Activated CD8-positive, alpha-beta T cell treated with anti-CD3 and anti-CD28 coated beads for 36 hours (primary cell): ENCODE measurements around the gene PIK3R4. TPM values are rescaled to one million over a fixed set of nuclear protein-coding genes. Genes with fewer than 3 reads are reported as not detected.

ENCODE experiments used
- ATAC-seq: fragments of 200-7000 bp; cut with Tn5 transposase; one replicate; pipeline ENCODE4 v1.10.0; 2021; ENCODE audit warnings: mild to moderate bottlenecking, moderate library complexity
- CTCF ChIA-PET: fragments of 350-600 bp; sonication (Branson Sonifier 250); formaldehyde crosslinking; loops from one replicate; lab custom pipeline; 2021; ENCODE audit warnings: antibody characterized with exemption; lab: Charles Lee
- POLR2A ChIA-PET: fragments of 350-600 bp; sonication (Branson Sonifier 250); formaldehyde crosslinking; loops from one replicate; lab custom pipeline; 2021; ENCODE audit warnings: antibody characterized with exemption; lab: Charles Lee
- DNase-seq: peaks from one replicate; pipeline ENCODE4 v3.0.0-alpha.2; 2020
- H3K27ac Mint-ChIP-seq: one replicate; pipeline ENCODE4 v1.8.0; 2021; ENCODE audit warnings: mild to moderate bottlenecking, mixed read lengths
- H3K27me3 Mint-ChIP-seq: one replicate; pipeline ENCODE4 v1.8.0; 2021; ENCODE audit warnings: mixed read lengths
- H3K36me3 Mint-ChIP-seq: one replicate; pipeline ENCODE4 v1.8.0; 2021; ENCODE audit warnings: low read depth, mixed read lengths
- H3K4me1 Mint-ChIP-seq: one replicate; pipeline ENCODE4 v1.8.0; 2021; ENCODE audit warnings: low read depth, mixed read lengths
- H3K4me3 Mint-ChIP-seq: one replicate; pipeline ENCODE4 v1.8.0; 2021; ENCODE audit warnings: mild to moderate bottlenecking, moderate library complexity, mixed read lengths
- H3K9me3 Mint-ChIP-seq: one replicate; pipeline ENCODE4 v1.8.0; 2021; ENCODE audit warnings: mixed read lengths
- CTCF ChIP-seq: fragments of 200-600 bp; IDR thresholded peaks from one replicate; pipeline ENCODE4 v1.8.0; 2022; ENCODE audit warnings: antibody characterized with exemption, mild to moderate bottlenecking
- intact Hi-C: fragments of 100-400 bp; cut with micrococcal nuclease; formaldehyde crosslinking; loops from one replicate; pipeline ENCODE4 v1.10.0; 2022
- total RNA-seq, 2 experiments: library from RNA; stranded (reverse); gene quantifications; one replicate each; pipeline ENCODE4 v1.2.3, GENCODE V29; 2021

Gene PIK3R4
- total RNA-seq, 2 experiments from 2014 or later: 27.4 to 28.4 TPM

GRCh38 chr3:130711565-130712324 is 34.9 kb downstream of the PIK3R4 start:
- peaks cover 33% of the 10 kb centered on the region for H3K36me3 Mint-ChIP-seq
- ChIA-PET POLR2A (interaction anchor here (0.7 kb wide), 1 partner anchor 9 kb away, joined by 4 read pairs; no protein-coding TSS in a partner anchor), CTCF (interaction anchor here (1.1 to 1.6 kb wide), 4 partner anchors 9 to 48 kb away, joined by 3 to 7 read pairs (median 4); no protein-coding TSS in a partner anchor)
- no peak for TF ChIP-seq CTCF
- H3K27ac Mint-ChIP-seq: no peak overlapping the region
- no peak overlapping the region for H3K4me3 Mint-ChIP-seq
- ATAC-seq (no peak), DNase-seq (no peak)
- no peaks in the 10 kb centered on the region for H3K9me3 Mint-ChIP-seq
- H3K4me1 Mint-ChIP-seq: peaks cover 5% of the 10 kb centered on the region
- intact Hi-C loops: no loop called here
- no peaks in the 10 kb centered on the region for H3K27me3 Mint-ChIP-seq

- Mint-ChIP-seq H3K27ac (no peak overlapping the region), H3K4me1 (peaks cover 5% of the 10 kb centered on the region)
- TF ChIP-seq CTCF: no peak
Observed at GRCh38 chr3:130709671-130710070, 37.0 kb downstream of the PIK3R4 start.

GRCh38 chr3:130707902-130708601 is 38.6 kb downstream of the PIK3R4 start:
- H3K27me3 Mint-ChIP-seq: no peaks in the 10 kb centered on the region
- POLR2A ChIA-PET: no interaction called here
- intact Hi-C loops: no loop called here
- H3K27ac Mint-ChIP-seq: no peak overlapping the region
- H3K9me3 Mint-ChIP-seq: no peaks in the 10 kb centered on the region
- H3K4me3 Mint-ChIP-seq: no peak overlapping the region
- H3K4me1 Mint-ChIP-seq: peaks cover under 1% of the 10 kb centered on the region
- CTCF ChIA-PET: interaction anchor here (1.4 to 1.5 kb wide), 2 partner anchors 12 to 52 kb away, joined by 3 to 5 read pairs; no protein-coding TSS in a partner anchor
- DNase-seq (no peak), ATAC-seq (no peak)
- no peak for TF ChIP-seq CTCF
- peaks cover 28% of the 10 kb centered on the region for H3K36me3 Mint-ChIP-seq

More at GRCh38 chr3:130709671-130710070, 37.0 kb downstream of the PIK3R4 start:
- DNase-seq (no peak), ATAC-seq (no peak)
- POLR2A ChIA-PET: no interaction called here
- CTCF ChIA-PET: no interaction called here
- Mint-ChIP-seq H3K27me3 (no peaks in the 10 kb centered on the region), H3K9me3 (no peaks in the 10 kb centered on the region), H3K4me3 (no peak overlapping the region), H3K36me3 (peaks cover 28% of the 10 kb centered on the region)
- intact Hi-C loops: no loop called here

GRCh38 chr3:130705501-130705900 is 41.1 kb downstream of the PIK3R4 start:
- TF ChIP-seq CTCF: no peak
- intact Hi-C loops: no loop called here
- POLR2A ChIA-PET: no interaction called here
- Mint-ChIP-seq H3K36me3 (peaks cover 40% of the 10 kb centered on the region), H3K27me3 (no peaks in the 10 kb centered on the region), H3K4me1 (no peaks in the 10 kb centered on the region), H3K9me3 (no peaks in the 10 kb centered on the region), H3K4me3 (no peak overlapping the region), H3K27ac (no peak overlapping the region)
- no peak for DNase-seq
- ATAC-seq: no peak
- CTCF ChIA-PET: no interaction called here

- ChIA-PET CTCF (no interaction called here), POLR2A (no interaction called here)
Observed at GRCh38 chr3:130702985-130703384, 43.6 kb downstream of the PIK3R4 start.

More at GRCh38 chr3:130702985-130703384, 43.6 kb downstream of the PIK3R4 start:
- H3K27me3 Mint-ChIP-seq: no peaks in the 10 kb centered on the region
- no peaks in the 10 kb centered on the region for H3K9me3 Mint-ChIP-seq
- intact Hi-C loops: no loop called here
- no peaks in the 10 kb centered on the region for H3K4me1 Mint-ChIP-seq
- DNase-seq (no peak), ATAC-seq (no peak)
- no peak overlapping the region for H3K27ac Mint-ChIP-seq
- no peak for TF ChIP-seq CTCF
- no peak overlapping the region for H3K4me3 Mint-ChIP-seq
- H3K36me3 Mint-ChIP-seq: peaks cover 51% of the 10 kb centered on the region
